Activated T-cell treated with anti-CD3 and anti-CD28 coated beads, Interleukin-2, amount 50 U/mL, for 72 hours (primary cell): ENCODE measurements around the gene BAIAP2. TPM values are rescaled to one million over a fixed set of nuclear protein-coding genes. Genes with fewer than 3 reads are reported as not detected.

Experiments
- ATAC-seq, 2 donors: fragments of 150-1000 bp; cut with Tn5 transposase; replicated peaks in 1 of 2; 2 replicates each; pipeline ENCODE4 v1.10.0; 2021; ENCODE audit warnings: moderate library complexity in 2 of 2, mild to moderate bottlenecking in 1 of 2
- DNase-seq, 2 donors: peaks; one replicate each; pipeline ENCODE4 v3.0.0; 2021 to 2022; ENCODE audit warnings: mixed read lengths in 1 of 2
- H3K27ac Mint-ChIP-seq: one replicate; pipeline ENCODE4 v1.8.0; 2022; ENCODE audit warnings: mild to moderate bottlenecking, moderate library complexity, mixed read lengths
- H3K27me3 Mint-ChIP-seq: one replicate; pipeline ENCODE4 v1.8.0; 2022; ENCODE audit warnings: low read depth, mixed read lengths
- H3K36me3 Mint-ChIP-seq, 2 donors: one replicate each; pipeline ENCODE4 v1.8.0; 2022; ENCODE audit warnings: mixed read lengths in 2 of 2, mild to moderate bottlenecking in 1 of 2; ENCODE audit not compliant: insufficient read depth in 2 of 2
- H3K4me1 Mint-ChIP-seq: one replicate; pipeline ENCODE4 v1.8.0; 2022; ENCODE audit warnings: low read depth, mixed read lengths
- H3K4me3 Mint-ChIP-seq, 2 donors: one replicate each; pipeline ENCODE4 v1.8.0; 2022; ENCODE audit warnings: mild to moderate bottlenecking in 2 of 2, mixed read lengths in 2 of 2, moderate library complexity in 2 of 2
- H3K9me3 Mint-ChIP-seq, 2 donors: one replicate each; pipeline ENCODE4 v1.8.0; 2022; ENCODE audit warnings: mixed read lengths in 2 of 2
- total RNA-seq, 2 donors: library from RNA; stranded (reverse); gene quantifications; one replicate each; pipeline ENCODE4 v1.2.3, GENCODE V29; 2022

Gene BAIAP2
- total RNA-seq, 2 donors from 2014 or later: 8.7 TPM

- Mint-ChIP-seq H3K9me3 (no peaks in the 10 kb centered on the region), H3K4me3 (no peak overlapping the region), H3K4me1 (no peaks in the 10 kb centered on the region), H3K27ac (no peak overlapping the region), H3K27me3 (peaks cover 8% of the 10 kb centered on the region), H3K36me3 (no peaks in the 10 kb centered on the region)
- DNase-seq: no peak
- ATAC-seq: no peak
Observed at GRCh38 chr17:81160747-81161453, 125.9 kb downstream of the BAIAP2 start.

DNA sequence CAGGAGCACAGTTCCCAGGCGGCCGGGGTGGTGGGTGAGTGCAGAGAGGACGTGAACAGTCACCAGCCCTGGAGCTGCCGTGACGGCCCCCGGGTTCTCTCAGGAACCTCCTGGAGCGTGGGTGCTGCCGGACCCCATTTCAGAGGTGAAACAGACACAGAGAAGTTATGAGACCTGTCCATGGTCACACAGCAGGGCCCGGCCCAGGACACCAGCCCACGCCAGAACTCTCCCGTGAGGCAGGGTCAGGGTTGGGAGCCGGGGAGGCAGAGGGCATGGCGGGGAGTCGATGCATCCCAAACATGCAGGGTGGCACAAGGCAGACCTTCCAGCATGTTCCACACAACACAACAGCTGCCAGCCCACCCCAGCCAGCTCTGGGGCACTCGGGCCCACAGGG is 126.6 kb downstream of the BAIAP2 start:
- peaks cover 8% of the 10 kb centered on the region for H3K27me3 Mint-ChIP-seq
- DNase-seq: no peak
- H3K4me1 Mint-ChIP-seq: no peaks in the 10 kb centered on the region
- H3K9me3 Mint-ChIP-seq: no peaks in the 10 kb centered on the region
- no peak overlapping the region for H3K4me3 Mint-ChIP-seq
- no peak overlapping the region for H3K27ac Mint-ChIP-seq
- no peaks in the 10 kb centered on the region for H3K36me3 Mint-ChIP-seq
- no peak for ATAC-seq

- DNase-seq (no peak), ATAC-seq (no peak)
- no peak overlapping the region for H3K4me3 Mint-ChIP-seq
- no peaks in the 10 kb centered on the region for H3K4me1 Mint-ChIP-seq
- no peaks in the 10 kb centered on the region for H3K9me3 Mint-ChIP-seq
- H3K27me3 Mint-ChIP-seq: peaks cover 8% of the 10 kb centered on the region
- H3K27ac Mint-ChIP-seq: no peak overlapping the region
- H3K36me3 Mint-ChIP-seq: no peaks in the 10 kb centered on the region
Observed at GRCh38 chr17:81161972-81162371, 127.0 kb downstream of the BAIAP2 start.

GRCh38 chr17:81162491-81162890 is 127.5 kb downstream of the BAIAP2 start:
- Mint-ChIP-seq H3K27me3 (peaks cover 8% of the 10 kb centered on the region), H3K9me3 (no peaks in the 10 kb centered on the region), H3K4me3 (no peak overlapping the region), H3K36me3 (no peaks in the 10 kb centered on the region), H3K4me1 (no peaks in the 10 kb centered on the region), H3K27ac (no peak overlapping the region)
- DNase-seq: no peak
- no peak for ATAC-seq

- no peak overlapping the region for H3K4me3 Mint-ChIP-seq
- DNase-seq: no peak
- H3K27me3 Mint-ChIP-seq: peaks cover 8% of the 10 kb centered on the region
- no peaks in the 10 kb centered on the region for H3K4me1 Mint-ChIP-seq
- no peak for ATAC-seq
- no peaks in the 10 kb centered on the region for H3K9me3 Mint-ChIP-seq
- H3K36me3 Mint-ChIP-seq: no peaks in the 10 kb centered on the region
- H3K27ac Mint-ChIP-seq: no peak overlapping the region
Observed at GRCh38 chr17:81163051-81163695, 128.2 kb downstream of the BAIAP2 start.

GRCh38 chr17:81163703-81164370 is 128.9 kb downstream of the BAIAP2 start:
- no peaks in the 10 kb centered on the region for H3K36me3 Mint-ChIP-seq
- no peak overlapping the region for H3K4me3 Mint-ChIP-seq
- no peak for ATAC-seq
- H3K27me3 Mint-ChIP-seq: peaks cover 8% of the 10 kb centered on the region
- no peak for DNase-seq
- no peak overlapping the region for H3K27ac Mint-ChIP-seq
- no peaks in the 10 kb centered on the region for H3K4me1 Mint-ChIP-seq
- H3K9me3 Mint-ChIP-seq: no peaks in the 10 kb centered on the region

GRCh38 chr17:81164371-81165245 is 129.7 kb downstream of the BAIAP2 start:
- Mint-ChIP-seq H3K27me3 (peaks cover 8% of the 10 kb centered on the region), H3K4me1 (no peaks in the 10 kb centered on the region), H3K9me3 (no peaks in the 10 kb centered on the region), H3K4me3 (no peak overlapping the region), H3K36me3 (no peaks in the 10 kb centered on the region), H3K27ac (no peak overlapping the region)
- DNase-seq (no peak), ATAC-seq (no peak)

GRCh38 chr17:81165246-81166032 is 130.5 kb downstream of the BAIAP2 start, which contains the start of gene PVALEF:
PVALEF (plus strand) TSS chr17:81165507; CDS start chr17:81181227, 15,720 bp downstream.
- H3K27me3 Mint-ChIP-seq: peaks cover 8% of the 10 kb centered on the region
- H3K36me3 Mint-ChIP-seq: no peaks in the 10 kb centered on the region
- no peaks in the 10 kb centered on the region for H3K4me1 Mint-ChIP-seq
- no peaks in the 10 kb centered on the region for H3K9me3 Mint-ChIP-seq
- H3K4me3 Mint-ChIP-seq: peak within 1 kb of the TSS; percentile 26 to 48
- ATAC-seq (no peak), DNase-seq (no peak)
- H3K27ac Mint-ChIP-seq: no peak within 1 kb of the TSS

DNA sequence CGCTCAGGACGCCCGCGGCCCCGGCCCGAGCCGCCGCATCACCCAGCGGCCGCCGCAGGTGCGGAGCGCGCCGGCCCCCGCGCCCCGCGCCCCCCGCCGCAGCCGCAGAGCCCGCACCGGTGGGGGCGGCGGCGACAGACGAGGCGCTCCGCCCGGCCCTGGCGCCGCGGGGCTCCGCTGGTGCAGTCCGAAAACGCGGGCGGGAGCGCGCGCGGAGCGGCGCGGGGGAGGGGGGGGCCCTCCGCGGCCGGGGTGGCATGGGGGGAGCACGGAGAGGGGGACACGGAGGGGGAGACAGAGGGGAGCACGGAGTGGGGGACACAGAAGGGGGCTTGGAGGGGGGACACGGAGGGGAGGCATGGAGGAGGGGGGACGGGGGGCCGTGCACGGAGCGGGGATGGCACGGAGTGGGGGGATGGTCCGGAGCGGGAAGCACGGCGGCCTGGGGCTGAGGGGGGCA is 131.1 kb downstream of the BAIAP2 start, which contains the start of gene AATK:
TSS of gene AATK (minus strand) at position 189 of the 460 bp plus-strand sequence. CDS start 229 bp downstream, outside the sequence.
- no peaks in the 10 kb centered on the region for H3K9me3 Mint-ChIP-seq
- H3K27ac Mint-ChIP-seq: no peak within 1 kb of the TSS
- DNase-seq (no peak), ATAC-seq (no peak)
- no peaks in the 10 kb centered on the region for H3K36me3 Mint-ChIP-seq
- H3K27me3 Mint-ChIP-seq: peaks cover 6% of the 10 kb centered on the region
- no peaks in the 10 kb centered on the region for H3K4me1 Mint-ChIP-seq
- peak within 1 kb of the TSS; percentile 26 to 48 for H3K4me3 Mint-ChIP-seq

Other genes with a start within 250 kb of the BAIAP2 start
- gene CHMP6, start 43.3 kb upstream of the BAIAP2 start, total RNA-seq: 10 to 100 TPM; 11.2 to 12.2 TPM
- not detected for gene PVALEF, start 130.4 kb downstream of the BAIAP2 start, total RNA-seq
- under 1 TPM; 0.48 to 0.81 TPM for gene AATK, start 131.1 kb downstream of the BAIAP2 start, total RNA-seq
- 10 to 100 TPM in 1 of 2 donors, 1 to 10 TPM in 1; 8.1 to 11.4 TPM for gene CEP131, start 187.8 kb downstream of the BAIAP2 start, total RNA-seq
- 10 to 100 TPM; 39.1 to 55.0 TPM for gene TEPSIN, start 203.9 kb downstream of the BAIAP2 start, total RNA-seq
- 10 to 100 TPM; 37.4 to 48.8 TPM for gene NDUFAF8, start 204.2 kb downstream of the BAIAP2 start, total RNA-seq